Stimulated activated CD4-positive, alpha-beta T cell treated with anti-CD3 and anti-CD28 coated beads, Interleukin-1b, Interleukin-23, amount 100 ng/mL, for 48 hours (primary cell): ENCODE measurements around the gene IQSEC1.

Experiments
- DNase-seq: peaks from one replicate; pipeline ENCODE4 v3.0.0-alpha.2; 2020

Gene IQSEC1

DNA sequence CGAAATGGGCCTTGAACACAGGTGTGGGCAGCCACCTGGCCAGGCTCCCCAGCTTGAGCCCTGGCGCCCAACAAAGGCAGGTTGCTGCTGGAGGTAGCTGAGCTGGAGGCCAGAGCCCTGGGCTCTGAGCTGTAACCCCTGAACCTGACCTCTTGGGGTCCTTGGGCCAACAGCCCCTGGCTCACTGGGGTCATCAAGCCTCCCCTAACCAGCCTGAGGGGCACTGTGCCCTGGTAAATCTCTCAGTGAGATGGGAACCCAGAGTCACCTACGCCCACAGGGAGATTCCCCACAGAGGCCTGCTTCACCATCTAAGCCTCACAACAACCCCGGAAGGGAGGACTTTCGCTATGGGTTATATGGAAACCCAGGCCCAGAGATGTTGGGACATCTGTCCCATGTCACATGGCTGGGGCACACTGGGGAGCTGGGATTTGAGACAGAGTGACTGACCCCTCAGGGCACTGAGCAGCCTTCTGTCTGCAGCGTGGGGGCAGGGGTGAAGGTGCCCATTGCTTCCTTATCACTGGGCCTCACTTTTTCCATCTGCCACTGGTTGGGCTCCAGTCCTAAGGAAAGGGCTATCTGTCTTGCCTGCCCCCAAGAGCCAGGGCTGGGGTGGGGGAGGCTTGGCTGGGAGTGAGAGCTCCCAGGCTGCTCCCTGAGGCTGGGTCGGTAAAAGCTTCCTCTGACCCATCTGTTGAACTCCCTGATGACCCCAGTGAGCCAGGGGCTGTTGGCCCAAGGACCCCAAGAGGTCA is 59.1 kb downstream of the IQSEC1 start:
- DNase-seq, result peak; percentile 58

GRCh38 chr3:13013566-13013965 is 59.7 kb downstream of the IQSEC1 start:
- DNase-seq, result no peak

GRCh38 chr3:13013151-13013561 is 60.1 kb downstream of the IQSEC1 start:
- no peak for DNase-seq

DNA sequence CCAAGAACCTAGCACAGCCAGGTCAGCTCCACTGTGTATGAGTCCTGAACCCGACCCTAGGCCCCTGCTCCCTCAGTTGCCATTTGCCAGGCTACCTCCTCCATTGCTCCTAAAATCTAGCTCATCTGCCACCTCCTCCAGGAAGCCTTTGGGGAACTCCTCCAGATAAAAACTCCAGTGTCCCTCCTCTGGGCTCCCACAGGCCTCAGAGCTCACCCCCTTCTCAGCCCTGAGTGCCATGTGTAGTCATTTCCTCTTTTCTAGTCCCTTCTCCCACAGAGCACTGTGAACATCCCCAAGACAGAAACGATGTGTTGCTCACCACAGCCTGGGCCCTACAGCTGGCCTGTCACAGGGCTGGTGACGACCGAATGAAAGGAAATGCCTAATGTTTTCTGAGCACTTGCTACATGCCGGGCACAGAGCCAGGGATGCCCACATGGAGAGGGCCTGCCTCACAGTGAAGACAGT is 61.0 kb downstream of the IQSEC1 start:
- DNase-seq, result peak; percentile 74

- DNase-seq, result peak; percentile 92
Observed at GRCh38 chr3:13011573-13012220, 61.5 kb downstream of the IQSEC1 start.

GRCh38 chr3:13010780-13011572 is 62.3 kb downstream of the IQSEC1 start:
- DNase-seq, result no peak

- no peak for DNase-seq
Observed at GRCh38 chr3:13009946-13010315, 63.3 kb downstream of the IQSEC1 start.

DNA sequence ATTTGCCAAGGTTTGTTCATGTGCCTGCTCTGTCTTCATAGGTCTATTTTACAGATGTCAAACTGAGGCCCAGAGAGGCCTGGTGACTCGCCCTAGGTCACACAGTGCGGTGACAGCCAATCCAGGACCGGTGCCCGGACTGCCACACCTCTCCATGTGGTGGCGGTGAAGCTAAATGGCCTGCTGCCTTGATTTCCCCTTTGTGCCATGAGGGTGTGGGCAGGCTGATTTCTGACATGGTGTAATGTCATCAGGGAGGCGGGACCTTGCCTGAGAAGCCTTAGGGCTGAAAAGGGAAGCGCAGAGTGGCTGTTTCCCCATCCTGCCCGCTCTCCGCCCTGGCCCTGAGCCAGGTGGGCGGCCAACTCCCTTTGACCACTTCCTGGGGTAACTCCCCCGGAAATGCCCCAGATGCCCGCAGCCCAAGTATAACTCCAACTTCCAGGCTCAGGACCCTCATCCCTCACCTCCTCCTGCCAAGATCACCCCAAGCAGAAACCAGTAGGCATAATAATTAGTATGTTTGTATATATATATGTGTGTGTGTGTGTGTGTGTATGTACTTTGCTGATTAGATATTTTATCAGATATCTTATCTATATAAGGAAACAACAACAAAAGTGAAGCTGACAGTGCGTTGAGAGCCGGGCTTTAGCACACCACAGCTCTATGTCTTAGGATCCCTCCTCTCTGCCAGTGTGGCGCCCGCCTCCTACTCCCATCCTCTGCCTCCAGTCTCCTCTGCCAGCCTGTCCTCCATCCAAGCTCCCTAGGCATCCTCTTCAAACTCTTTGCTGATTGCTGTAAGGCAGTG is 63.9 kb downstream of the IQSEC1 start:
- peak; percentile 50 for DNase-seq

- no peak for DNase-seq
Observed at GRCh38 chr3:13008155-13008995, 64.9 kb downstream of the IQSEC1 start.

- DNase-seq, result no peak
Observed at GRCh38 chr3:13007251-13007941, 65.8 kb downstream of the IQSEC1 start.

- DNase-seq, result no peak
Observed at GRCh38 chr3:13006216-13006990, 66.8 kb downstream of the IQSEC1 start.

DNA sequence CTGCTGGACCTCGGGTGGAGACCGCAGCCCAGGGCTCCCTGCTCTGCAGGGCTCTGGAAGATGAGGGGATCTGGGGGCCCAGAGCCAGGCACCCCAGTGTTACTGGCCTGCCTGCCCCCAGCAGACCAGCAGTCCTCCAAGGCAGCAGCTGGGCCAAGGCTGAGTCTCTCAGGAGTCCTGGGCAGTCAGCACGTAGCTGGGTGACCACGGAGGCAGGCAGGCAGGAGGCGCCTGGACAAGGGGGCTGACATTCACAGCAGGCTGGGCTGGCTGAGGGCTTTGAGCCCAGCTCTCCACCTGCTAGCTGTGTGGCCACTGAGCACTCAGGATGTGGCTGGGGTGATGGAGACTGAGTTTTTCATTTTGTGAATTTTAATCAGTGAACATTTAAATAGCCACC is 67.9 kb downstream of the IQSEC1 start:
- DNase-seq, result no peak

- DNase-seq, result no peak
Observed at GRCh38 chr3:13004376-13004775, 68.9 kb downstream of the IQSEC1 start.

DNA sequence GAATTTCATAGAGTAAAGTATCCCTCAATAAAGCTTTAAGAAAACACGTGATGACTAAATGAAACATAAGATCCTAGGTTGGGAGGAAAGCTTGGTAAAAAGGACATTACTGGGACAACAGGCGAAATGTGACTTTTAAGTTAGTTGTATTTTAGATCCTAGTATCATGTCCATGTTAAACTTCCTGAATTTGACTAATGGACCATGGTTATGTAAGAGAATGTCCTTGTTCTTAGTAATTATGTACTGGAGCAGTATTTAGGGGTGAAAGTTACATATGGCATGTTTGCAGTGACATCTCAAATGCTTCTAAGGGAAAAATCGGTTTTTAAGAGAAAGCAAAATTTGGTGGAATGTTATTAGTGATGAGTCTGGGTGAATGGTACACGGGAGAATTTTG is 69.6 kb downstream of the IQSEC1 start:
- DNase-seq, result no peak

DNA sequence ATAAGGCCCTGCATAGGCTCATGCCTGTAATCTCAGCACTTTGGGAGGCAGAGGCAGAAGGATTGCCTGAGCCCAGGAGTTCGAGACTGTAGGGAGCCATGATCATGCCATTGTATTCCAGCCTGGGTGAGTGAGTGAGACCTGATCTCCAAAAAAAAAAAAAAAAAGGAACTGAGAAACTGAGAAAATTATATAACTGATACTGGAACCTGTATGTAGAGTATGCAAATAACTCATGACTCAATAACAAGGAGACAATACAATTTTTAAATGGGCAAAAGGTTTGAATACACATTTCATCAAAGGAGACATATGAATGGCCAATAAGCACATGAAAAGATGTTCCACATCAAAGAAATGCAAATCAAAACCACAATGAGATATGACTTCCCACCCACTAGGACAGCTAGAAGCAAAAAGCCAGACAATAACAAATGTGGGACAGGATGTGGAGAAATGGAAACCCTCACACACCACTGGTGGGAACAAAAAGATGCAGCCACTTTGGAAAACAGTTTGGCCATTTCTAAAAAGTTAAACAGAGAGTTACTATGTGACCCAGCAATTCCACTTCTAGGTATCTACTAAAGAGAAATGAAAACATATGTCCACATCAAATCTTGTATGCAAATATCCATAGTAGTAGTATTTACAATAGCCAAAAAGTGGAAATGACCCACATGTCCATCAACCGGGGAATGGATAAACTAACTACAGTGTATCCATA is 70.7 kb downstream of the IQSEC1 start:
- no peak for DNase-seq

GRCh38 chr3:12999147-13000140 is 73.8 kb downstream of the IQSEC1 start:
- DNase-seq, result no peak

- DNase-seq, result no peak
Observed at GRCh38 chr3:12998648-12999047, 74.6 kb downstream of the IQSEC1 start.

GRCh38 chr3:12997387-12997786 is 75.8 kb downstream of the IQSEC1 start:
- no peak for DNase-seq

- DNase-seq, result no peak
Observed at GRCh38 chr3:12996181-12996506, 77.1 kb downstream of the IQSEC1 start.
